SW480 (cell line): ENCODE data around the gene LRRC9.
"Not testable (repeated sequence)": the region's sequence is repeated elsewhere in the genome, so short reads cannot be mapped to it uniquely, and the experiment has no call there.

Experiments used
- DNase-seq: peaks from one replicate; pipeline ENCODE4 v3.0.0-alpha.2; 2016; ENCODE audit warnings: low spot score

LRRC9 gene

DNA sequence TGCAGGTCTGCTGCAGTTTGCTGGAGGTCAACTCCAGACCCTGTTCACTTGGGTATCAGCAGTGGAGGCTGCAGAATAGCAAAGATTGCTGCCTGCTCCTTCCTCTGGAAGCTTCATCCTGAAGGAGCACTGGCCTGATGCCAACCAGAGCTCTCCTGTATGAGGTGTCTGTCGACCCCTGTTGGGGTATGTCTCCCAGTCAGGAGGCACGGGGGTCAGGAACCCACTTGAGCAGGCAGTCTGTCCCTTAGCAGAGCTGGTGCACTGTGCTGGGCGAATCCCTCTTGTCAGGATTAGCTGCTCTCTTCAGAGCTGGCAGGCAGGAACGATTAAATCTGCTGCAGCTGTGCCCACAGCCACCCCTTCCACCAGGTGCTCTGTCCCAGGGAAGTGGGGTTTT is 37.9 kb downstream of the LRRC9 start:
- not testable (repeated sequence) for DNase-seq

DNA sequence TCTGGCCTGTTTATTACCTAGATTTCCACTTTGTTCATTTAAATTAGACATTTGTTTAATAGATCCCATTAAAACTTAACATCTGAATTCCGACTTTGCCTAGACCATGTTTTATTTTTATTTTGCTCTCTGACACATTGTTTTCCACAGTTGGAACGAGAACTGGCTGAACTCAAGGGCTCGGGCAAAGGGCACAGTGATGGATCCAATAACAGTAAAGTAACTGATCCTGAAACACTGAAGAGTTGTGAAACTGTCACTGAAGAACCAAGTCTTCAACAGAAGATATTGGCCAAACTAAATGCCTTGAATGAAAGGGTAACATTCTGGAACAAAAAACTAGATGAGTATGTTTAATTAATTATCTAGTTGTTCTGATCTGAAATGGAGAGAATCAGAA is 39.7 kb downstream of the LRRC9 start:
- DNase-seq: no peak

DNA sequence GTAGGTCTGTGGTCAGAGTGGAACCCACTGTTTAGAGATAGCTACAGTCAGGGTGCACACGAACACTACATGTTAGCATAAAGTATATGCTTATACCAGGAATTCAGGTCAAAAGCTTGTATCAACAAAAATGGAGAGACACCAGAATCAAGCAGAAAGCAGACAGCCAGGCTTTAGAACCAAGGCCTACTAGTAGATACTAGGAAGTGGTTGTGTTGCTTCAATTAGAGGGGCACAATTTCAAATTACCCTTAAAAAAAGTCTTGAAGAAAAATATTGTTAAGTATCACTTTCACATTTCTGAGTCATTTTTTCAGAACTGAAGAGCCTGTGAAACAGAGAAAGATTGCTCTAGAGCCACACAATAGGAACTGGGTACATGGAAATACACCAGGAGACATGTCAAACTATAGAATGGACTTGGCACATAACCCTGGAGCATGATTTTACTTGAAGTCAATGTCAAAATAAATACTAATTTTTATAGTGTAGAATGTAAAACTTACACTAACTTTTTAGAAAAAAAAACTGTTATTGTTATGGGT is 41.6 kb downstream of the LRRC9 start:
- no peak for DNase-seq

DNA sequence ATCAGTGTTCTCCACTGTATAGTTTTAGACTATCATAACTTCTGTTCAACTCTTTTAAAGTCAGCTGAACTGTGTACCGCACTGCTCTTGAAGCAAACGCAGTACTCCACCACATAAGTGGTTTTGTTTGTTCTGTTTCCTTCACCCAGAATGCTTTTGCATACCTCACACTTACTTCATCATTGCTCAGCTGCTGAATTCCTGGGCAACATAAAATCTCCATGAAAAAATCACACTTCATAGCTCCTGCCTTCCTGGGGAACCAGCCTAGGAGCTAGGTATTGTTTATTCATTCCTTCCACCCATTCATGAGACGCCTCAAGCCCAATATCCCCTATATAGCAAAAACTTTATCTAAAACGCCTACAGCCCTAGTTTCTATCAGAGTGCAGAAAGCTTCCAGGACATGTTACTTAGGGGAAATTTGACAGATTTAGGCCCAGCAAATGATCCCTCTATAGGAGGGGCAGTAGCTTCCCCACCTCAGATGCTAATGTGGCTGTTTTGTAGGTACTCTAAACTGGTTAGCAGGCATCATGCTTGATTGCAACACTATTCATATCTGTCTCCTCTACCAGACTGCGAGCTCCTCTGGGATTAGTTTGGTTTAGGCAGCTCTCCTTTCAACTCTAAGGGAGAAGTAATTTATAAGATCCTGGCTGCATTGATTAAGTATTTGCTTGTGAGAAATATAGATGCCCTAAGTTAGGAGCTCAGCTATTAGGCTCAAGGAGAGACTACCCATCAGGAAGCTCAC is 44.5 kb downstream of the LRRC9 start:
- no peak for DNase-seq

DNA sequence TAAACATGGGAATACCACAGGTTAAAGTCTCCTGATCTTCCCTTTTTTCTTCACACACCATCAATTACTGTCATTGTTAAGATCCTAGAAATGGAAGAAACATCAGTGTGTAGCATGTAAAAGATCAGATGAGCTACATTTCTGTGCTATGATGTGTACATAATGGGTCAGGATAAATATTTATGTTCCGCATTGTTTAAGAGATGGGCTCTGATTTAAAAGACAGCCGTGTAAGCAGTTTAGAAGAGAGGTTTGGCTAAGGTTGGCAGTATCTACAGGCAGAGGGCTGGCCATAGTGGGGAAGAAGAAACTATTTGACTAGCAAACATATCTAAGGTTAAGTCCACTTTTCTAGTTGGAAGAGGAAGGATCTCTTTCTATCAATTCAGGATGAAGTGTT is 49.4 kb downstream of the LRRC9 start:
- no peak for DNase-seq

DNA sequence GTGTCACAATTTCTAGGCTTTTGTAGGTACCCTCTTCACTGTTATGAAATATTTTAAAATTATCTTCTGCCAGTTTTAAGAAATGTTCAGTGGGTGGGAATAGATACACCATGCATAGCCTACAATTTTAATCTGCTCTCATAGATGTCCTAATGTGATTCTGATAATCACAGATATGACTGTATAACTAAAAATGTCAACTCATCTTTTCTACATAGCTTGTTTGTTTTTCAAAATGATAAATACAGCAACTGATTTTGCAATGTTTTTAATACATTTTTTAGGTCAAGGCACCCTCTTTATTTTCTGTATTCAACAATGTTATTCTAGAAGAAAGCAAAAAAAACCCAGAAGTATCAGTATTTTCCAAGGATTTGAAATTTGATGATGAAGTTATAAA is 61.6 kb downstream of the LRRC9 start:
- no peak for DNase-seq

DNA sequence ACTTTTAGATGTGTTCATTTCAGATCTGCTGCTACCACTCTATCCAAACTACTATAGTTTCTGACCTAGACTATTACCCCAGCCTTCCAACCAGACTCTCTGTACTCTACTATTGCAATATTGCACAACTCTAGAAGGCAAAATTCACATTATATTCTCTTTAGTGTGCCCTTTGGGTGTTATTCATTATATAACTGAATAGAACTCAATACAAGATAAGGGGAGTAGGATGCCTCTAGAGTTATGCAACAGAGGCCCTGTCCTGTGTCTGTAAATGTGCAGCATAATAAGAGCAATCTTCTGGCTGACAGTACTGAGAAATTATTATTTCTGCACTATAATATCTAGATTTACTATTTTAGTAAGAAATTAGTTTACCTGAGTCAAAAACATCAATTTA is 63.1 kb downstream of the LRRC9 start:
- DNase-seq: no peak

DNA sequence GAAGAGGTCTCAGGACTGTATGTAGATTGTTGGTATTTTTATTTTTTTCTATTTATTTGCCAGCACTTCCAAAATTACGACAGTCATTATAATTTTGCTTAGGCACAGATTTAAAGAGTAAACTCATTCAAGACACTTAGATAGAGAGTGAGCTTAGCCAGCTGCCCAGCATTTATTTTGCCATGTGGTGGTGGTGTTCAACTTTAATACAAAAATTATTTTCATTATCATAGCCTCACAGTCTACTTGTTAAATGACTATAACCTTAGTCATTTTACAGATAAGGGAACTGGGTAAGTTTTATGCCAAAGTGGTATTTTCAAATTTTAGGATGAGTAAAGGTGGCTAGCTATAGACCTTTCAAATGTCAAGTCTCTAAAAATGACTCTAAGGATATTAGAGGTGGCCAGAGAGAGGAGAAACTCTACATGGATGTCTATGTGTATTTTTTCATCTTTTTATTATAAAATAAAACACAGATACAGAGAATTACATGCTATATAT is 66.7 kb downstream of the LRRC9 start:
- DNase-seq: no peak

DNA sequence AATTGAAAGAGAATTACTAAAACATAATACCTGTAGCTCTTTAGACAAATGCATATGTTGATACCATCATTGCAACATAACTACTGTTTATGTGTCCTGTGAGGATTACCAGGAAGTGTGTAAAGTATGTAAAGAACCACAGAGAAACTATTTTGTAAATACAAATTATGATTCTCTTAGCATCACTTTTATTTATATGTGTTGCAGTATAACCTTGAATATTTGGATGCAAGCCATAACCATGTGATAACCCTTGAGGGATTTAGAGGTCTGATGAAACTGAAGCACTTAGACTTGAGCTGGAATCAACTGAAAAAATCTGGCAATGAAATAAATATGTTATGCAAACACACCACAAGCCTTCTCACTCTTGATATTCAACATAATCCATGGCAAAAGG is 77.5 kb downstream of the LRRC9 start:
- DNase-seq: no peak

DNA sequence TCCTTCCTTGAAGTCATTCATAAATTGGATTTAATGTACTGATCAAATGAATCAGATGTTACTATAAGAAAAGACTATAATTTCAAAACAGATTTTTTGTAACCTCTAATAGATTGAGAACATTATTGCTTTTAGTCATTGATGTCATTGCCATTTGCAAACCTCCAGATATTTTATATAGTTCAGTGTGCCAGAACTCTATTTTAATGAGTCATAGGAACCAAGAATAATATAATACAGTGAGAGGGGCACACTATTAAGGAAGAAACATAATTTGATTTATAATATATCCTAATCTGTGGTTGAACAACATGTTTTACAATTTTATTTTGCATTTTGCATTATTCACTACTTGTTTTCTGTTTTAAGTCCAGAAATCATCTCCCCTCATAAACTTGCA is 78.0 kb downstream of the LRRC9 start:
- no peak for DNase-seq

DNA sequence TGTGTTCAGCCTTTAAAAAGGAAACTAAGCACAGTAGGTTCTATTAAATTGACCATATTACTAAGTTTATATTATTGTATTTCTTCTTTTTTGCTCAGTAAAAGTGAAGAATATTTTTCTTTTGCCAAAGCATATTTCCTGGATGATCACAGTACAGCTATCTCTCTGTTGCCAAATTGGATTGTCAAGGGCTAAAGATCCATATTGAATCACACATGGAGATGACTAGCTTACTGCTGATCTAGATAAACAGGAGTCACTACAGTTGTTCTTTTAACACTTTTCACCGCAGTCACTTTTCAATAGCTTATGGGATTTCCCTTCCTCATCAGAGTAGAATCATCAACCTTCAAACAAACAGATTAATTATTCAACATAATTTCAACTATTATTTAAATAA is 78.6 kb downstream of the LRRC9 start:
- DNase-seq: no peak

DNA sequence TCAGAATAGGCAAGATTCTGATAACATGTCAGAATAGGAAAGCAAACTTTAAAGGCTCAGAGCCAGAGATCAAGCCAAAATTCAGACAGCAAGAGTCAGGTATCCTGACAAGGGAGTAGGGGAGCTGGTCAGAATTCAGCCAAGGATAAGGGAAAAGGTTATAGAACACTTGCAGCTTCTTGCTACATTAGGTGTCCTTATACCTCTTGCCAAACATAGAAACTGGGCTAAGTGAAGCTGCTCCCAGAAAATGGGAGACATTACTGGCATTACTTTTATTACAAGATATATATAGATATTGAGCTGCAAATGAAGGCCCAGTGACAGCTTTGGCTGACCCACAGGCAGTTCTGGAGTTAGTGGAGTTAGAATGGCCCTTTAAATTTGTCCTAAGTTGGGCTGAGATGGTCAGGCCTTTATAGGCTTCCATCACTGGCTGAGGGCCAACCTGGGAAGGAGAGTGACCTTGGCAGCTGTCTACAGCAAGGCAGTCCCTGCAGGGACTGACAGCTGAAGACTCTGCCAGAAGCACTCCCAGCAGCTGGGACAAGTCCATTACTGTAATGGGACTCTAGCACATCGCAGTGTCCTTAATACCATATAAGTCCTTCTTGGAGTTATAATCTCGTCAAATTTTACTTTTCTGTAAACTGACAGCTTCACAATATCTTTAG is 83.0 kb downstream of the LRRC9 start:
- no peak for DNase-seq

DNA sequence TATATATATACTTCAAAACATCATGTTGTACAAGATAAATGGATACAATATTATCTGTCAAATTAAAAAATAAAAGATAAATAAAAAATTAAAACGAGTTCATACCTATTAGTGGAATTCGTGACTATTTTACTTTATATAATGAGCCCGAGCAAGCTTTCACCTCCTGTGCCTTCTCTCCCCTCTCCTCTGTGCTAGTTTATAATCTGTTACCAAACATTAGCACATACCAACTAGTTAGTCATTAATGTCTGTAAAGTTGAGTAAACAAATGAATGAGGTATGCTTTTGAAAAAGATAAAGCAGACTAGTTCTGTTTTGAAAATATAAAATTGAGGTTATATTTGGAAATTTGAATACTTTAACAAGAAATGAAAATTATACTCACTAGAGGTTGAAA is 84.0 kb downstream of the LRRC9 start:
- no peak for DNase-seq

DNA sequence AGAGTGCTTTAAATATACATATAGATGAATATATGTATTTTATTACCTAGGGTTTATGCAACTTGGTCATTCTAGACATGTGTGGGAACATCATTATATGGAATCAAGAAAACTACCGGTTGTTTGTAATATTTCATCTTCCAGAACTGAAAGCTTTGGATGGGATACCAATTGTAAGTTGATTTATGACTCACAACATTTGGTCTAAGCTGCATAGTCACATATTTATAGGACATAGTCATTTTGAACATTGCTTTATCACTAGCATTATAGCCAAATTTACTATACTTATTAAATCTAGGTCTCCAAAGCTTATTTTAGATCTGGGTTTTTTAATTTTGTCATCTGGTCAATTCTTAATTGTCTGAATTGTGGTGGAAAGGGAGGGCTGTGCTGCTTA is 88.1 kb downstream of the LRRC9 start:
- DNase-seq: no peak

DNA sequence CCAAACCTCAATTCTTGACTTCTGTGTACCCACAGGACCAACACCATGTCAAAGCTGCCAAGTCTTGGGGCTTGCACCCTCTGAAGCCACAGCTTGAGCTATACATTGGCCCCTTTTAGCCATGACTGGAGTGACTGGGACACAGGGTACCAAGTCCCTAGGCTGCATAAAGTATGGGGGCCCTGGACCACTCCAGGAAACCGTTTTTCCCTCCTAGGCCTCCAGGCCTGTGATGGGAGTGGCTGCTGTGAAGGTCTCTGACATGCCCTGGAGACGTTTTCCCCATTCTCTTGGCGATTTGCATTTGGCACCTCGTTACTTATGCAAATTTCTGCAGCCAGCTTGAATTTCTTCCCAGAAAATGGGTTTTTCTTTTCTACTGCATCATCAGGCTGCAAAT is 90.3 kb downstream of the LRRC9 start:
- not testable (repeated sequence) for DNase-seq

DNA sequence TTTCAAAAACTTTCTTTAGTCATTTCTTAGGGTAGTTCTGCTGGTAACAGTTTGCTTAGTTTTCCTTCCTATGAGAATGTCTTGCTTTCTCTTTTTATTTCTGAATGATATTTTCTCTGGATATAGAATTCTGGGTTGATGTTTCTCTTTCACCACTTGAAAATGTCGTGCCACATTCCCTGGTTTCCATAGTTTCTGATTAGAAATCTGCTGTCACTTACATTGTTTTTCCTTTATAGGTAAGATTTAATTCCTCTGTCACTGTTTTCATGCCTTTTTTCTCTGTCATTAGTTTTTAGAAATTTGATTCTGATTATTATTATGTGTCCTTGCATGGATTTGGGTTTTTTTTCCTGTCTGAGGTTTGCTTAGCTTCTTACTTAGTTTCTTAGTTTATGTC is 94.5 kb downstream of the LRRC9 start:
- DNase-seq: no peak

DNA sequence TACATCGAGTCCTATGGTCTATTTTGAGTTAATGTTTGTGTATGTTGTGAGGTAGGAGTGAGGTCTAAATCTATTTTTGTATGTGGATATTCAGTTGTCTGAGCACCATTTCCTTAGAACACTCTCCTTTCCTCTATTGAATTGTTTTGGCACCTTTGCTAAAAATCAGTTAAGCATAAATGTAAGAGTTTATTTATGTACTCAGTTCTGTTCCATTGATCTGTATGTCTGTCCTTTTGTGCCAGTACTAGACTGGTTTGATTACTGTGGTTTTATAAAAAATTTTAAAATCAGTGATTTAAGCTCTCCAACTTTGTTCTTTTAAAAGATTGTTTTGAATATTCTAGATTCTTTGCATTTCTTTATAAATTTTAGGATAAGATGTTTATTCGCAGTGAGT is 101.7 kb downstream of the LRRC9 start:
- DNase-seq: no peak

DNA sequence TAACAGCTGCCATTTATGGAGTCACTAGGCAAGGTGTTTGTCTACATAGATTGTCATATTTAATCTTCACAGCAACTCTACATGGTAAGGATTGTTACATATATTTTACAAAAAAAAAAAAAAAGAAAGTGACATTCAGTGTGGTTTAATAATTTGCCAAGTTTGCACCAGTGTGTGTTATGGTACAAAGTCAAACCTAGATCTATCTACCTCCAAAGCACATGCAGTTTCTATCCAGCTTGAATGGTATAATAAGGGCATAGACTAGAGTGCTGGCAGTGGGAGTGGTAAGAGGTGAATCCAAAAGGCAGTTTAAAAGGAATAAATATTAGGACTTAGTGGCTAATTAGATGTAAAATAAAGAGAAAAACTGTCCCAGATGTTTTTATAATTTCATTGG is 105.6 kb downstream of the LRRC9 start:
- DNase-seq: no peak

DNA sequence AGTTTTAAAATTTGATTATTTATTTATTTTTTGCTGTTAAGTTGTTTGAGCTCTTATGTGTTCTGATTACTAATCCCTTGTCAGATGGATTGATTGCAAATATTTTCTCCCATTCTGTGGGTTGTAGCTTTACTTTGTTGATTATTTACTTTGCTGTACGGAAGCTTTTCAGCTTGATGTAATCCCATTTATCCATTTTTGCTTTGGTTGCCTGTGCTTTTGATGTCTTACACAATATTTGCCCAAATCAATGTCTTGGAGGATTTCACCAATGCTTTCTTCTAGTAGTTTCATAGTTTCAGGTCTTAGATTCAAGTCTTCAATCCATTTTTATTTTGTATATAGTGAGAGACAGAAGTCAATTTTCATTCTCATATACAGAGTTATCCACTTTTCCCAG is 115.2 kb downstream of the LRRC9 start:
- no peak for DNase-seq

DNA sequence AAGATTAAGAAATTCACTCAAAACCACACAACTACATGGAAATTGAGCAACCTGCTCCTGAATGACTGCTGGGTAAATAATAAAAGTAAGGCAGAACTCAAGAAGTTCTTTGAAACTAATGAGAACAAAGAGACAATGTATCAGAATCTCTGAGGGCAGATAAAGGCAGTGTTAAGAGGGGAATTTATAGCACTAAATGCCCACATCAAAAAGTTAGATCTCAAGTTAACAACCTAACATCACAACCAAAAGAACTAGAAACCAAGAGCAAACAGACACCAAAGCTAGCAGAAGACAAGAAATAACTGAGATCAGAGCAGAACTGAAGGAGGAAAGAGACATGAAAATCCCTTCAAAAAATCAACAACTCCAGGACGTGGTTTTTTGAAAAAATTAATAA is 128.0 kb downstream of the LRRC9 start:
- not testable (repeated sequence) for DNase-seq

DNA sequence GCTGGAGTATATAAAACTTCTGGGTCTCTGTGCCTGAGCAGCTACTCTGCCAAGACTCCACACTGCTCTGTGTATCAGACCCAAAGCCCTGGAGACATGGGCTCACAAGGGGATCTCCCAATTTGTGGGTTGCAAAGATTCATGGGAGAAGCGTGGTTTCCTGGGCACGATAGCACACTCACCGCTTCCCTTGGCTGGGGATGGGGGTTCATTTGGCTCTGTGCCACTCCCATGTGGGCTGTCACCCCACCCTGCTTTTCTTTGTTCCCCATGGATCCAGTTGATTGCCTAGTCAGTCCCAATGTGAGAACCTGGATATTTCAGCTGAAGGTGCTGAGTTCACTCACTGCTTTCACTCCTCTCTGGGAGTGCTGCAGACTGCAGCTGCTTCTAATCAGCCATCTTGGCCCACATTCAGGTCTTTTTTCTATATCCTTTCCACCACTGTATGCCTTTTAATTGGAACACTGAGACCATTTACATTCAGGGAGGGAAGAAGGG is 131.8 kb downstream of the LRRC9 start:
- no peak for DNase-seq

DNA sequence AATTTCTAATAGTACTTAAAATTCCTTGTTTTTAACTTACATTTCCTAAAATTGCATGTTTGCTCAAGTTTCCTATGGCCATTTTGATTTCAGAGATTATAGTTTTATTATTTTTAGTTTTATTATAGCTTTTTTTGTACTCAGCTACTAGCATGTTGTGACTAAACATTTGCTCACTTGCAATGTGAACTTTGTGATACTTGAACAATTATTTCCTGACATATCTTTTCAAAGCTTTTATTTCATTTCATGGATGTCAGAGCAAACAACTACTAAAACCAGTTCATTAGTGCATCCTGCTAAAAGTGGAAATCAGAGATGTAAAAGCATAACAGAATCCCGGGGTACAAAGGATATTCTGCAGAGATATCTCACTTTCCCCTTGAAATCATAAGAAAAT is 138.1 kb downstream of the LRRC9 start:
- DNase-seq: no peak

DNA sequence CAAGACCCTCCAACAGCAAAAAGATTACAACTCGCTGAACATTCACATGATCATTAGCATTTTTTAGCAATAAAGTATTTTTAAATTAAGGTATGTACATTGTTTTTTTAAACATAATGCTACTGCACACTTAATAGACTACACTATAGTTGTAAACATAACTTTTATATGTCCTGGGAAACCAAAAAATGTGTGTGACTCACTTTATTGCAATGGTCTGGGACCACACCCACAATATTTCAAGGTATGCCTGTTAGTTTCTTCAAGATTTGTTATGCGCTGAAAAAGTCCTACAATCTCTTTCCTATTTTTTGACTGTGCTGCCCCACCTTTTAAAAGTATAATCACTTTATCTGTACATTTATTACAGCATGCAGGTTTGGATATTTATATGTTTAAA is 141.4 kb downstream of the LRRC9 start:
- no peak for DNase-seq
